SK-N-SH (cell line): ENCODE measurements around the gene UBE4B. TPM values are rescaled to one million over a fixed set of nuclear protein-coding genes. Genes with fewer than 3 reads are reported as not detected.

Experiments
- CTCF ChIA-PET: fragments of 300-600, 350-600 bp; formaldehyde crosslinking; extraction: SDS; loops from one replicate; lab custom pipeline; 2021; lab: Yijun Ruan, JAX
- POLR2A ChIA-PET: fragments of 350-600 bp; sonication (Branson Sonifier 250); formaldehyde crosslinking; extraction: SDS; loops from one replicate; lab custom pipeline; 2020; ENCODE audit warnings: antibody characterized with exemption, inconsistent platforms; lab: Yijun Ruan, JAX
- DNase-seq: peaks from one replicate; pipeline ENCODE4 v3.0.0; 2012
- H2AFZ ChIP-seq: fragments of 200-600 bp; sonication (generic); 2 replicates; pipeline ENCODE4 v1.8.1; 2016; ENCODE audit warnings: antibody characterized with exemption, mild to moderate bottlenecking, low read depth
- H3F3A ChIP-seq: fragments of 200-600 bp; sonication (generic); replicated peaks from 2 replicates; pipeline ENCODE3; 2016; ENCODE audit warnings: antibody characterized with exemption, mild to moderate bottlenecking; ENCODE audit not compliant: insufficient read depth
- H3K27ac ChIP-seq, 2 experiments: fragments of 200-500 bp in 1 of 2; fragments of 200-600 bp in 1 of 2; sonication (Bioruptor generic) in 1 of 2; sonication (generic), shearing (Covaris generic) in 1 of 2; 2 replicates each; pipeline versions ENCODE4 v1.5.1 to v1.6.1; 2014 to 2016; ENCODE audit warnings: low read depth in 2 of 2, inconsistent platforms in 1 of 2, low read length in 1 of 2, mild to moderate bottlenecking in 1 of 2, mixed read lengths in 1 of 2
- H3K27me3 ChIP-seq: fragments of 200-600 bp; sonication (generic), shearing (Covaris generic); 2 replicates; pipeline ENCODE4 v1.6.1; 2016; ENCODE audit warnings: mixed run types; ENCODE audit not compliant: insufficient read depth
- H3K36me3 ChIP-seq, 2 experiments: fragments of 200-500 bp in 1 of 2; fragments of 200-600 bp in 1 of 2; sonication (Bioruptor generic) in 1 of 2; sonication (generic) in 1 of 2; replicated peaks in 1 of 2; 2 replicates each; pipeline versions ENCODE3 to v1.5.1; 2014 to 2016; ENCODE audit warnings: low read length in 1 of 2, mild to moderate bottlenecking in 1 of 2; ENCODE audit not compliant: insufficient read depth in 2 of 2, control insufficient read depth in 1 of 2
- H3K4me1 ChIP-seq, 2 experiments: fragments of 200-500 bp in 1 of 2; fragments of 200-600 bp in 1 of 2; sonication (Bioruptor generic) in 1 of 2; sonication (generic), shearing (Covaris generic) in 1 of 2; 2 replicates each; pipeline versions ENCODE4 v1.5.1 to v1.6.1; 2014 to 2016; ENCODE audit warnings: low read depth in 1 of 2, low read length in 1 of 2, mixed run types in 1 of 2; ENCODE audit not compliant: insufficient read depth in 2 of 2, control insufficient read depth in 1 of 2
- H3K4me2 ChIP-seq: fragments of 200-600 bp; sonication (generic), shearing (Covaris generic); 2 replicates; pipeline ENCODE4 v1.6.1; 2017; ENCODE audit warnings: mixed run types
- H3K4me3 ChIP-seq, 2 experiments: fragments of 200-500 bp in 1 of 2; fragments of 200-600 bp in 1 of 2; sonication (Bioruptor generic) in 1 of 2; sonication (generic), shearing (Covaris generic) in 1 of 2; 2 replicates each; pipeline versions ENCODE4 v1.5.1 to v1.8.1; 2014 to 2016; ENCODE audit warnings: low read depth in 2 of 2, inconsistent platforms in 1 of 2, low read length in 1 of 2, mild to moderate bottlenecking in 1 of 2, mixed read lengths in 1 of 2, moderate library complexity in 1 of 2
- H3K79me2 ChIP-seq: fragments of 200-600 bp; sonication (generic); 2 replicates; pipeline ENCODE4 v1.8.1; 2017; ENCODE audit warnings: mild to moderate bottlenecking; ENCODE audit not compliant: insufficient read depth
- H3K9ac ChIP-seq: fragments of 200-600 bp; sonication (generic); 2 replicates; pipeline ENCODE4 v1.6.1; 2017; ENCODE audit warnings: mixed run types
- H3K9me2 ChIP-seq: fragments of 200-600 bp; sonication (generic); 2 replicates; pipeline ENCODE4 v1.6.1; 2017; ENCODE audit warnings: mixed run types
- H3K9me3 ChIP-seq: fragments of 200-600 bp; sonication (generic); 2 replicates; pipeline ENCODE4 v1.6.1; 2017; ENCODE audit warnings: mixed run types, mild to moderate bottlenecking, moderate library complexity
- H4K20me1 ChIP-seq: fragments of 200-600 bp; sonication (generic); 2 replicates; pipeline ENCODE4 v1.6.1; 2017; ENCODE audit warnings: mild to moderate bottlenecking, mixed run types; ENCODE audit not compliant: insufficient read depth
- CHD2 ChIP-seq: fragments of 150-350 bp; IDR thresholded peaks from 2 replicates; pipeline ENCODE4 v1.6.1; 2018; ENCODE audit warnings: low read length; ENCODE audit not compliant: partially characterized antibody
- FOXM1 ChIP-seq: IDR thresholded peaks from 2 replicates; pipeline ENCODE4 v1.4.0; 2012; ENCODE audit warnings: low read depth, mild to moderate bottlenecking
- JUND ChIP-seq: IDR thresholded peaks from 2 replicates; pipeline ENCODE4 v1.4.0; 2012
- MEF2A ChIP-seq: IDR thresholded peaks from 2 replicates; pipeline ENCODE4 v1.4.0; 2012; ENCODE audit warnings: low read depth, borderline replicate concordance
- MXI1 ChIP-seq: IDR thresholded peaks from 2 replicates; pipeline ENCODE4 v1.6.1; 2012; ENCODE audit warnings: mild to moderate bottlenecking, low read depth, low read length, improper control_type of control experiment
- WGBS: methylation state at CpG from one replicate; pipeline ENCODE4 v1.1.6; 2017; ENCODE audit warnings: low lambda C conversion rate; 5-methylcytosine and 5-hydroxymethylcytosine counted together
- polyA plus RNA-seq, 3 experiments: library from polyadenylated mRNA; depleted of rRNA; stranded (reverse); fragments of >200 nt; gene quantifications; 2 replicates each; pipeline ENCODE4 v1.2.3, GENCODE V29; 2012
- TF ChIP-seq, protein P1 (sequence below): fragments of 150-350 bp; IDR thresholded peaks from 2 replicates; pipeline ENCODE4 v1.6.1; 2016; ENCODE audit warnings: mild to moderate bottlenecking, low read depth, low read length
- TF ChIP-seq, protein P2 (sequence below): IDR thresholded peaks from 2 replicates; pipeline ENCODE4 v1.4.0; 2012; ENCODE audit warnings: low read depth, borderline replicate concordance

Gene UBE4B
- polyA plus RNA-seq, 1 of the 3 experiments (the other 2 are of a cell fraction): 19.1 TPM

DNA sequence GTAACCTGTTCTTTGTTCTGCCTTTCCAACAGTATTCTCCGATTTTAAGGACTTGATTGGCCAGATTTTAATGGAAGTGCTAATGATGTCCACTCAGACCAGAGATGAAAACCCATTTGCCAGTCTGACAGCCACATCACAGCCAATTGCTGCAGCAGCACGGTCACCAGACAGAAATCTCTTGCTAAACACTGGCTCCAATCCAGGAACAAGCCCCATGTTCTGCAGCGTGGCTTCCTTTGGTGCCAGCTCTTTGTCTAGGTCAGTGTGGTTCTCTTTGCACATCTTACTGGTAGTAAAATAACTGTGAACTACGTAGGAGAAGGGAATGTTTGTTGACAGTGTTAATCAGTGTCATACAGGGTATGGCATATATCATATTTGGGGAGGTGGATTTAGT is 72.7 kb downstream of the UBE4B start:
- Histone ChIP-seq H3K4me3 (no peak overlapping the region), H3K27me3 (no peaks in the 10 kb centered on the region), H3K4me1 (peaks cover 3 to 24% of the 10 kb centered on the region in 2 experiments; a peak in 2 of 4 replicates), H3K79me2 (peaks cover 20% of the 10 kb centered on the region), H3K9me3 (no peaks in the 10 kb centered on the region), H3K27ac (peak overlapping the region in 1 of 2 experiments; percentile 9; a peak in 1 of 4 replicates), H3K4me2 (no peak overlapping the region)
- 86% methylated on average over 4 of the region's 4 CpGs for WGBS
- POLR2A ChIA-PET: no interaction called here
- CTCF ChIA-PET: no interaction called here
- DNase-seq: no peak
- TF ChIP-seq MEF2A (no peak), JUND (no peak)
- TF ChIP-seq, protein P1, sequence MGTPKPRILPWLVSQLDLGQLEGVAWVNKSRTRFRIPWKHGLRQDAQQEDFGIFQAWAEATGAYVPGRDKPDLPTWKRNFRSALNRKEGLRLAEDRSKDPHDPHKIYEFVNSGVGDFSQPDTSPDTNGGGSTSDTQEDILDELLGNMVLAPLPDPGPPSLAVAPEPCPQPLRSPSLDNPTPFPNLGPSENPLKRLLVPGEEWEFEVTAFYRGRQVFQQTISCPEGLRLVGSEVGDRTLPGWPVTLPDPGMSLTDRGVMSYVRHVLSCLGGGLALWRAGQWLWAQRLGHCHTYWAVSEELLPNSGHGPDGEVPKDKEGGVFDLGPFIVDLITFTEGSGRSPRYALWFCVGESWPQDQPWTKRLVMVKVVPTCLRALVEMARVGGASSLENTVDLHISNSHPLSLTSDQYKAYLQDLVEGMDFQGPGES: no peak
- TF ChIP-seq, protein P2, sequence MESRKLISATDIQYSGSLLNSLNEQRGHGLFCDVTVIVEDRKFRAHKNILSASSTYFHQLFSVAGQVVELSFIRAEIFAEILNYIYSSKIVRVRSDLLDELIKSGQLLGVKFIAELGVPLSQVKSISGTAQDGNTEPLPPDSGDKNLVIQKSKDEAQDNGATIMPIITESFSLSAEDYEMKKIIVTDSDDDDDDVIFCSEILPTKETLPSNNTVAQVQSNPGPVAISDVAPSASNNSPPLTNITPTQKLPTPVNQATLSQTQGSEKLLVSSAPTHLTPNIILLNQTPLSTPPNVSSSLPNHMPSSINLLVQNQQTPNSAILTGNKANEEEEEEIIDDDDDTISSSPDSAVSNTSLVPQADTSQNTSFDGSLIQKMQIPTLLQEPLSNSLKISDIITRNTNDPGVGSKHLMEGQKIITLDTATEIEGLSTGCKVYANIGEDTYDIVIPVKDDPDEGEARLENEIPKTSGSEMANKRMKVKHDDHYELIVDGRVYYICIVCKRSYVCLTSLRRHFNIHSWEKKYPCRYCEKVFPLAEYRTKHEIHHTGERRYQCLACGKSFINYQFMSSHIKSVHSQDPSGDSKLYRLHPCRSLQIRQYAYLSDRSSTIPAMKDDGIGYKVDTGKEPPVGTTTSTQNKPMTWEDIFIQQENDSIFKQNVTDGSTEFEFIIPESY: no peak
- TF ChIP-seq, all 33 proteins: peak for 0
- Histone ChIP-seq H3K36me3 (peaks cover 42 to 49% of the 10 kb centered on the region in 2 experiments), H3K9ac (no peak overlapping the region), H3F3A (peaks cover 32% of the 10 kb centered on the region), H3K9me2 (no peaks in the 10 kb centered on the region), H2AFZ (no peak overlapping the region), H4K20me1 (no peaks in the 10 kb centered on the region; the same call in 1 of the 2 replicates)

DNA sequence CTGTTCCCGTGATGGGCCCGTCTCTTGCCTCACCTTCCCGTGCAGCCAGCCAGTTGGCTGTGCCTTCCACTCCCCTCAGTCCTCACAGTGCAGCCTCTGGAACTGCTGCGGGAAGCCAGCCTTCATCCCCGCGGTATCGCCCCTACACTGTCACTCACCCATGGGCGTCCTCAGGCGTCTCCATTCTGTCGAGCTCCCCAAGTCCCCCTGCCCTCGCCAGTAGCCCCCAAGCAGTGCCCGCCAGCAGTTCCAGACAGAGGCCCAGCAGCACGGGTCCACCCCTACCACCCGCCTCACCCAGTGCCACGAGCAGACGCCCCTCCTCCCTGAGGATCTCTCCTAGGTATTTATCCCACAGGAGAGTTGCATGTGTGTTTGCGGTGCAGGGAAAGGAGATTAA is 73.5 kb downstream of the UBE4B start:
- H3K27ac ChIP-seq: no peak overlapping the region
- H3K9me2 ChIP-seq: no peaks in the 10 kb centered on the region
- peaks cover 3 to 24% of the 10 kb centered on the region in 2 experiments; a peak in 2 of 4 replicates for H3K4me1 ChIP-seq
- peaks cover 42 to 52% of the 10 kb centered on the region in 2 experiments for H3K36me3 ChIP-seq
- H3K4me3 ChIP-seq: no peak overlapping the region
- 97% methylated on average over 17 of the region's 17 CpGs for WGBS
- POLR2A ChIA-PET: no interaction called here
- no peaks in the 10 kb centered on the region for H3K27me3 ChIP-seq
- H3F3A ChIP-seq: peaks cover 29% of the 10 kb centered on the region
- no peak overlapping the region for H2AFZ ChIP-seq
- H4K20me1 ChIP-seq: no peaks in the 10 kb centered on the region; the same call in 1 of the 2 replicates
- H3K9ac ChIP-seq: no peak overlapping the region
- no peak overlapping the region for H3K4me2 ChIP-seq
- DNase-seq: no peak
- no peaks in the 10 kb centered on the region for H3K9me3 ChIP-seq
- TF ChIP-seq CHD2 (no peak), MXI1 (no peak), JUND (no peak), FOXM1 (no peak)
- CTCF ChIA-PET: no interaction called here
- H3K79me2 ChIP-seq: peaks cover 22% of the 10 kb centered on the region
